ENCODE results near the gene OLFML2B.
A peak's percentile ranks its signal among the peaks of the same experiment; 100 is the strongest.
"Not testable (repeated sequence)": the region's sequence is repeated elsewhere in the genome, so short reads cannot be mapped to it uniquely, and the experiment has no call there.

Gene OLFML2B

GRCh38 chr1:162023547-162024501 lies at the start of gene OLFML2B:
Gene OLFML2B (minus strand): TSS chr1:162023869. CDS start chr1:162023430, 439 bp downstream.
- DNase-seq = peak; percentile 86

- no peak for DNase-seq
Measured at GRCh38 chr1:162072740-162073139, 49.1 kb upstream of the OLFML2B start.

GRCh38 chr1:162070825-162071224 lies 47.2 kb upstream of the OLFML2B start:
- DNase-seq = no peak

DNA sequence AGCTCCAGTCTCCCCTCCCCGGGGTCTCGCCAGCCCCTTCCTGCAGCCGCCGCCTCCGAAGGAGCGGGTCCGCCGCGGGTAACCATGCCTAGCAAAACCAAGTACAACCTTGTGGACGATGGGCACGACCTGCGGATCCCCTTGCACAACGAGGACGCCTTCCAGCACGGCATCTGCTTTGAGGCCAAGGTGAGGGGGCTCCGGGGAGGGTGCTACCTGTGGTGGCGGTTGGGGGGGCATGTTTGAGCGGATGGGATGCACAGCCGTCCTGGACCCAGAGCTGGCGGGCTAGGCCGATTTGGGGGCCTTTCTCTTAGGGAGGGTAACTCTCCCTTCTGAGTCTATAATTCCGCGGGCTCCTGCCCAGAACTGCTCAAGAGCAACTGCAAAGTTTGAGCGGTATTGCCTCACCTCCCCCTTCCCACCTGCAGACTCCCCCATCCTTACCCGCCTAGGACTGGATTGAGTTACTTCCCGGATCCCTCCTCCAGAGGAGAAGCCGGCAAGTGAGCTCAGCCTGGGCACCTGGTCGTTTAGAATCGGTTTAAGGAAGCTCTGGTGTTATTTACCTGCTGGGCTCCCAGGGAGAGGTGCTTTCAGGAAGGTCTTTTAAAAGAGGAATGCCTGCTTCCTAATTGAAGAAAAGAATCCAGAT lies 46.6 kb upstream of the OLFML2B start:
- peak; percentile 26 for DNase-seq

DNA sequence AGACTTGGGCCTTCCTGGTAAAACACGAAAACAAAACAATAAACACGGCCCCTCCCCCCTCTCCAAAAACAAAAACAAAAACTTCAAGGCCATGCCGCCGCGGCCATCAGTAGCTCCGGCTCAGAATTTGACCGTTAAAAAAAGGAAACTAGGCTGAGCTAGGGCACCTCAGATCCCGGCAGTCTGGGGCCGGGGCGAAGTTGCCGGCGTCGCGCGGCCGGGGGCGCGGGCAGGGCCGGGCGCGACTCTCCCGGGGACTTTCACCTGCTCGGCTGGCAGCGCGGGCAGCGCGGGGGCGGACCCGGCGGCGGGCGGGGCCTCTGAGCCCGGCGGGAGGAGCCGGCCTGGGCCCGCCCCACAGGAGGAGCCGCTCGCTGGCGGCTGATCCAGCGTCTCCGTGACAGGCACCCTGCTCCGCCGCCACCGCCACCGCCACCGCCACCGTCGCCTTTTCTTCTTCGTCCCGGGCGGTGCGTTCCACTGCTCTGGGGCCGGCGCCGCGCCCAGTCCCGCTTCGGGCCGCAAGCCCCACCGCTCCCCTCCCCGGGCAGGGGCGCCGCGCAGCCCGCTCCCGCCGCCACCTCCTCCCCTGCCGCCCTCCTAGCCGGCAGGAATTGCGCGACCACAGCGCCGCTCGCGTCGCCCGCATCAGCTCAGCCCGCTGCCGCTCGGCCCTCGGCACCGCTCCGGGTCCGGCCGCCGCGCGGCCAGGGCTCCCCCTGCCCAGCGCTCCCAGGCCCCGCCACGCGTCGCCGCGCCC lies 45.8 kb upstream of the OLFML2B start, which contains the start of gene NOS1AP:
Gene NOS1AP (plus strand): TSS at position 358 of the 760 bp plus-strand sequence. CDS start 487 bp downstream, outside the sequence.
- DNase-seq = peak; percentile 78

DNA sequence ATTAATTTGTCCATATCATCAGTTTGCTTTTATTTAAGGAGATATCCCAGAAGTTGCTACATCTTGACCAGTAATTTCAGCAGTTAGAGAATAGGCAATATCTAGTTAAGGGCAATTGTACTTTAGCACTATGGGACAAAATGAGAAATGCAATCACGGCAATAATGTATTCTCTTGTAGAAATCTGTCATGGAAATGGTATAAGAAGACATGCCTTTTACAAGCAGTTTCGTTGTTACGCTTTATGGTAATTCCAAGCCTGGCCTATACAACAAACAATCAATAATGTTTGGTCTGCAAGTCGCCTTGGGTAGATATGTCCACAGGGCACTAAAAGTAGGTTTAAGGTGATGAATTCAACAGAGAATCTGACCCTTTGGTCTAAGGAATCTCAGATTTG lies 44.6 kb upstream of the OLFML2B start:
- no peak for DNase-seq

GRCh38 chr1:162067466-162067865 lies 43.8 kb upstream of the OLFML2B start:
- no peak for DNase-seq

- DNase-seq = not testable (repeated sequence)
Measured at GRCh38 chr1:162066836-162067235, 43.2 kb upstream of the OLFML2B start.

- DNase-seq = no peak
Measured at GRCh38 chr1:162065016-162065415, 41.3 kb upstream of the OLFML2B start.

- DNase-seq = peak; percentile 27
Measured at GRCh38 chr1:162062542-162063015, 38.9 kb upstream of the OLFML2B start.

DNA sequence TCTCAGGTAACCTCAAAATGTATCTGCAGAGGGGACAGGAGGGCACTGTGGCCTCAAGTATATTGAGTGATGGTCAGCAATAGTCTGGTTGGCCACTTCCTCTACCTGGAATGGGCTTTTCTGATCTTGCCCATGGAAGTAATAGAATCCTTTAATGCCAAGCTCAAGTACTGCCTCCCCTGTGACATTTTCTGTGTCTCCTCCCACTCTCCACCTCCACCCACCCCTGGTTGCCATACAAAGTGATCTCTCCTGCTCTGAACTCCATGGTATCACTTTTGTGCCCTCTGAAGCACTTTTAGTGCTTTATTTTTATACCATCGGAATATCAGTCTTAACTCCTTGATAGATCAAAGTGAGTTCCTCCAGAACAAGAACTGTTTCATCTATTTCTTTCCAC lies 36.6 kb upstream of the OLFML2B start:
- no peak for DNase-seq

GRCh38 chr1:162059721-162060120 lies 36.1 kb upstream of the OLFML2B start:
- DNase-seq = no peak

- DNase-seq = no peak
Measured at GRCh38 chr1:162056579-162056978, 32.9 kb upstream of the OLFML2B start.

DNA sequence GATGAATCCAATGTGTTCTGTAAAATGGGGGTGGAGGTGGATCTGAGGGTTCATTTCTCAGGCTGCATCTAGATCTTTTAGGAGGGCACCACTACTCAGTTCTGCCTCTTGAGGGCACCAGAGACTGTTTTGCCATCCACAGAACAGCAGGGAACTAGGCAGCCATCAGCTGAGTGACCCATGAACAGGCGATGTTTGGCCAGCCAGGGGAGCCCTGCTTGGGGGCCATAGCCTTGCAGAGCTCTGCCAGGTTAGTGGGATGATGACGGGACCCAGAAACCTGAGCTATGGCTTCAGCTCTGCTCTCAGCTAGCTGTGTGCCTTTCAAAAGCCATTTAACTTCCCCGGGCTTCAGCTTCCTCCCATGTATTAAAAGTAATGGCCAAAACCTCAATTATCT lies 32.4 kb upstream of the OLFML2B start:
- DNase-seq = peak; percentile 77

DNA sequence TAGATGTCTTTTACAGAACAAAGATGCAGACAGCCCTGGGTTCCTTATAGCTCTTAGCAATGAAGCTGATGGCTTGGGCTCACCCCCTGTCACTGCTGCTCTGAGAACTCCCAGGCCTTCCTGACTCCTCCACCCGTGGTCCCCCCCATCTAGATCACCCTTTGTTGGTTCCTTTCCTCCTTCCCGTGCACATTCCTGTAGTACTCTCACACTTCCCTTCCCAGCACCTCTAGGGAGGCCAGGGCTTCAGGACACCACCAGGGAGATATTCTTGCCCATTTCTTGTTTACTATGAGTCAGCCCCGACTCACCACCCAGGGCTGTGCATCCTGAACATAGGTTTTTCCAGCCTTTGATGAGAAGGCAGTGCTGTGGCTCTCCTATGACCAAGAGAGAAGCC lies 31.4 kb upstream of the OLFML2B start:
- DNase-seq = no peak

- not testable (repeated sequence) for DNase-seq
Measured at GRCh38 chr1:162053949-162054348, 30.3 kb upstream of the OLFML2B start.

DNA sequence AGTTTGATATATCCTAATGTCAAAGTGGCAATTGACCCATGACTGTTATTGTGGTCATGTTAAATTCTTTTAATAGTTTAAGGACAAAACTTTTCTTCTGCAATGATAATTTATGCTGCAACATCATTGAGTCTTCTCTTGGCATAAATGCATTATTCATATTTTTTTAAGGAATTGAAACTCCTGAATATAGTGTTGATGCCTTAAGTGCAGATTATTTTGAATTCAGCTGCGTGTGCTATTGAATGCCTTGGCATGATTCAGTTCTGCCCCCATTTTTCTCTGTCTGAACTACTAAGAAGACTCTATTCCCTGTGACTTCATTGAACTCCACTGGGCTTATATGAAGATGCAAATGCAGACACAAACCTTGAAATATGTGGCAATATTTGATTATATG lies 23.3 kb upstream of the OLFML2B start:
- no peak for DNase-seq

DNA sequence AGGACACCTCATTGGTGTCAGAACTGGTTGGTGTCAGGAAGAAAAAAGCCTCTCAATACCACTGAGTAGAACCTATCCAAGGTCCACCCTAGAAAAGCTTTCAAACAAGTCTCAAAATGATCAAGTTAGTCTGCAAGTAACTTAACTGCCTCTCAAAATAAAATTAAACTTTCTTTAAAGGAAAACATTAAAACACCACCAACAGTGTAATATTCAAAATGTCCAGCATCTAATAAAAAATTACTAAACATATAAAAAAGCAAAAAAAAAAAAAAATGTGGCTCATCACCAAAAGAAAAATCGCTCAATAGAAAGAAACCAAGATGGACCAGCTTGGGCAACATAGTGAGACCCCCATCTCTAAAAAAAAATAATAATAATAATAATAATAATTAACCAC lies 18.7 kb upstream of the OLFML2B start:
- no peak for DNase-seq

DNA sequence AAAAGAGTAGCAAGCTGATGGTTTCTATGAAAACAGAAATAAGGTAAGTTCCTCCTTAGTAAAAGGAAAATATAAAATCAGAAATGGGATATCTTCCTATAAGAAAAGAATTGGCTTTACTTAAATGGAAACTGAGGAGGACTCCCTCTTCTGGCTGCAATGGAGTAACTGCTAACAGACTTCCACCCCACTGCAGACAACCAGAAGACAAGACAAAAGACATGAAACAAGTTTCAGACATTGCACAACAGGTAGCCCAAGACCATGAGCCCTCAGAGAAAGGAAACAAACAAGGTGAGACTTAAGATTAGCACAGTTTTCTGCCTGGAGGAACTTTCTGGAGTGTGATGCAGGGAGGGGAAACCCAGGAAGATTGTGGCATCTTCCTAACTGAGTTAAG lies 17.0 kb upstream of the OLFML2B start:
- no peak for DNase-seq

DNA sequence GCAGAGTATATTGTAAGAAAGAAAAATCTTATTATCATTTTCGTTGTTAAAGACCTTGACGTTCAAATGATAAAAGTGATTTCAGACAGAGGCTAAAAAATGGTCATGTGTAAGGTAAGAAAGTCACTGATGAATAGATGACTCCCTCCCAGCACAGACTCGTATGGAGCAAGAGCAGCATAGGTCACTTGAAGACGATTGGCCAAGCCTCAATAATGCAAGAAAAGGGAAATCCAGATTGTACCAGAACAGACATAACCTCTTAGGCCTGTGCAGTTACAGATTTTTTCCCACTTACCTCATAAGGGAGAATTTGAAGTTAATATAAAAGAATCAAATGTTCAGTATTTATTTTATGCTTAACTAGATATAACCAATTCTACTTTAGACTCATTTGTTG lies 16.3 kb upstream of the OLFML2B start:
- DNase-seq = no peak

DNA sequence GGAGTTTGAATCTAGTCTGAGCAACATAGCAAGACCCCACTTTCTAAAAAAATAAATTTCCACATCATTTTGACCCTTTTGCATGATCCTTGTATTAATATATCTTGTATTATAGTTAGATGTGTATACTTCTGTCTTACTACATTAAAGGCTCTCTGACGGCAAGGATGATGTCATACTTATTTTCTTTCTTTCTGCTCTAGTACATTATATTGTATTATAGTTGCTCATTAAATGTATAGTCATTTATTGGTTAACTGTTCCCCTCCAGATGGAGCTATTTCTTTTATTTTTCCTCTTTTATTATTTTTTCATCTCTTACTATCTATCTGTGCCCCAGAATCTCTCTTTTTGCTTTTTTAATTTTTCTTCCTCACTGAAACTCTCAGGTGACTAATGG lies 15.0 kb upstream of the OLFML2B start:
- DNase-seq = no peak

GRCh38 chr1:162036163-162036562 lies 12.5 kb upstream of the OLFML2B start:
- DNase-seq = no peak

GRCh38 chr1:162035241-162035640 lies 11.6 kb upstream of the OLFML2B start:
- DNase-seq = no peak
